WTC11 (cell line): ENCODE data around the gene SLC35F1. TPM values are rescaled to one million over a fixed set of nuclear protein-coding genes. Genes with fewer than 3 reads are reported as not detected.
A peak's percentile ranks its signal among the peaks of the same experiment; 100 is the strongest.

ENCODE experiments used
- ATAC-seq: fragments of 200-7000 bp; cut with Tn5 transposase; 2 replicates; pipeline ENCODE4 v1.10.0; 2021; ENCODE audit warnings: mild to moderate bottlenecking, moderate library complexity
- CTCF ChIA-PET: fragments of 300-600 bp; sonication (Branson Sonifier 250); formaldehyde crosslinking; loops from one replicate; lab custom pipeline; 2021; ENCODE audit warnings: antibody characterized with exemption; lab: Charles Lee
- POLR2A ChIA-PET: fragments of 350-600 bp; sonication (Branson Sonifier 250); formaldehyde crosslinking; loops from one replicate; lab custom pipeline; 2021; ENCODE audit warnings: antibody characterized with exemption; lab: Charles Lee
- DNase-seq: peaks from one replicate; pipeline ENCODE4 v3.0.0; 2021; ENCODE audit warnings: low spot score
- H3K27ac Mint-ChIP-seq: 2 replicates; pipeline ENCODE4 v1.8.0; 2021; ENCODE audit warnings: mixed read lengths
- H3K27me3 Mint-ChIP-seq: 2 replicates; pipeline ENCODE4 v1.8.0; 2021; ENCODE audit warnings: low read depth, mild to moderate bottlenecking, moderate library complexity, mixed read lengths
- H3K36me3 Mint-ChIP-seq: 2 replicates; pipeline ENCODE4 v1.8.0; 2021; ENCODE audit warnings: mixed read lengths
- H3K4me1 Mint-ChIP-seq: 2 replicates; pipeline ENCODE4 v1.8.0; 2022; ENCODE audit warnings: mixed read lengths
- H3K4me3 Mint-ChIP-seq: 2 replicates; pipeline ENCODE4 v1.8.0; 2021; ENCODE audit warnings: mild to moderate bottlenecking, moderate library complexity, mixed read lengths
- H3K9me3 Mint-ChIP-seq: 2 replicates; pipeline ENCODE4 v1.8.0; 2021; ENCODE audit warnings: mixed read lengths
- CBFB ChIP-seq: sonication (generic); formaldehyde crosslinking; IDR thresholded peaks from 2 replicates; pipeline ENCODE4 v1.8.1; 2022; ENCODE audit warnings: mild to moderate bottlenecking, low read depth, missing genetic modification reagents
- CREB1 ChIP-seq: sonication (generic); formaldehyde crosslinking; IDR thresholded peaks from 2 replicates; pipeline ENCODE4 v1.8.0; 2023; ENCODE audit warnings: mild to moderate bottlenecking, missing genetic modification reagents
- CTCF ChIP-seq: fragments of 200-600 bp; IDR thresholded peaks from 2 replicates; pipeline ENCODE4 v1.8.0; 2022; ENCODE audit warnings: antibody characterized with exemption
- ERG ChIP-seq: fragments of 250-450 bp; sonication (Bioruptor Pico); IDR thresholded peaks from 2 replicates; pipeline ENCODE4 v1.8.0; 2021; ENCODE audit warnings: mild to moderate bottlenecking
- FOXJ3 ChIP-seq: sonication (generic); formaldehyde crosslinking; IDR thresholded peaks from 2 replicates; pipeline ENCODE4 v1.9.0; 2021; ENCODE audit warnings: missing genetic modification reagents, mild to moderate bottlenecking, borderline replicate concordance
- GABPB1 ChIP-seq: sonication (generic); formaldehyde crosslinking; IDR thresholded peaks from 2 replicates; pipeline ENCODE4 v1.8.1; 2023; ENCODE audit warnings: mild to moderate bottlenecking, missing genetic modification reagents
- JAZF1 ChIP-seq: fragments of 250-450 bp; sonication (Bioruptor Pico); IDR thresholded peaks from 2 replicates; pipeline ENCODE4 v1.9.0; 2021; ENCODE audit warnings: moderate library complexity, mild to moderate bottlenecking, inconsistent platforms
- NR1H2 ChIP-seq: sonication (generic); formaldehyde crosslinking; IDR thresholded peaks from 2 replicates; pipeline ENCODE4 v1.9.0; 2021; ENCODE audit warnings: mild to moderate bottlenecking, moderate library complexity, missing genetic modification reagents
- OVOL2 ChIP-seq: fragments of 250-450 bp; sonication (Bioruptor Pico); IDR thresholded peaks from 2 replicates; pipeline ENCODE4 v1.9.0; 2021; ENCODE audit warnings: mild to moderate bottlenecking, borderline replicate concordance
- PREB ChIP-seq: sonication (generic); formaldehyde crosslinking; IDR thresholded peaks from 2 replicates; pipeline ENCODE4 v1.8.1; 2022; ENCODE audit warnings: mild to moderate bottlenecking, missing genetic modification reagents, moderate library complexity, borderline replicate concordance
- SP1 ChIP-seq: sonication (generic); formaldehyde crosslinking; conservative IDR thresholded peaks from 2 replicates; pipeline ENCODE4 v1.8.1; 2022; ENCODE audit warnings: missing genetic modification reagents
- ZBTB43 ChIP-seq: sonication (generic); formaldehyde crosslinking; IDR thresholded peaks from 2 replicates; pipeline ENCODE4 v1.8.1; 2023; ENCODE audit warnings: mild to moderate bottlenecking, missing genetic modification reagents
- ZNF263 ChIP-seq: sonication (generic); formaldehyde crosslinking; IDR thresholded peaks from 2 replicates; pipeline ENCODE4 v1.8.1; 2022; ENCODE audit warnings: low read depth, mild to moderate bottlenecking, moderate library complexity, missing genetic modification reagents
- total RNA-seq: library from RNA; stranded (reverse); gene quantifications from 3 replicates; pipeline ENCODE4 v1.2.3, GENCODE V29; 2021
- TF ChIP-seq, protein P1 (sequence below): sonication (generic); formaldehyde crosslinking; IDR thresholded peaks from 2 replicates; pipeline ENCODE4 v1.8.1; 2023; ENCODE audit warnings: mild to moderate bottlenecking, missing genetic modification reagents

Gene SLC35F1
- total RNA-seq, 1 experiment from 2014 or later, result 11.0 TPM

- TF ChIP-seq, protein P1, sequence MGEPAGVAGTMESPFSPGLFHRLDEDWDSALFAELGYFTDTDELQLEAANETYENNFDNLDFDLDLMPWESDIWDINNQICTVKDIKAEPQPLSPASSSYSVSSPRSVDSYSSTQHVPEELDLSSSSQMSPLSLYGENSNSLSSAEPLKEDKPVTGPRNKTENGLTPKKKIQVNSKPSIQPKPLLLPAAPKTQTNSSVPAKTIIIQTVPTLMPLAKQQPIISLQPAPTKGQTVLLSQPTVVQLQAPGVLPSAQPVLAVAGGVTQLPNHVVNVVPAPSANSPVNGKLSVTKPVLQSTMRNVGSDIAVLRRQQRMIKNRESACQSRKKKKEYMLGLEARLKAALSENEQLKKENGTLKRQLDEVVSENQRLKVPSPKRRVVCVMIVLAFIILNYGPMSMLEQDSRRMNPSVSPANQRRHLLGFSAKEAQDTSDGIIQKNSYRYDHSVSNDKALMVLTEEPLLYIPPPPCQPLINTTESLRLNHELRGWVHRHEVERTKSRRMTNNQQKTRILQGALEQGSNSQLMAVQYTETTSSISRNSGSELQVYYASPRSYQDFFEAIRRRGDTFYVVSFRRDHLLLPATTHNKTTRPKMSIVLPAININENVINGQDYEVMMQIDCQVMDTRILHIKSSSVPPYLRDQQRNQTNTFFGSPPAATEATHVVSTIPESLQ (CRISPR knock-in tag), result no peak
- TF ChIP-seq JAZF1, result no peak
- TF ChIP-seq SP1 (CRISPR knock-in tag), result no peak
- no peak for TF ChIP-seq OVOL2 (CRISPR knock-in tag)
- TF ChIP-seq GABPB1 (CRISPR knock-in tag), result no peak
- TF ChIP-seq NR1H2 (CRISPR knock-in tag), result no peak
- no peak for TF ChIP-seq FOXJ3 (CRISPR knock-in tag)
Measured at GRCh38 chr6:118304321-118304720, 397.3 kb downstream of the SLC35F1 start (continued).

DNA sequence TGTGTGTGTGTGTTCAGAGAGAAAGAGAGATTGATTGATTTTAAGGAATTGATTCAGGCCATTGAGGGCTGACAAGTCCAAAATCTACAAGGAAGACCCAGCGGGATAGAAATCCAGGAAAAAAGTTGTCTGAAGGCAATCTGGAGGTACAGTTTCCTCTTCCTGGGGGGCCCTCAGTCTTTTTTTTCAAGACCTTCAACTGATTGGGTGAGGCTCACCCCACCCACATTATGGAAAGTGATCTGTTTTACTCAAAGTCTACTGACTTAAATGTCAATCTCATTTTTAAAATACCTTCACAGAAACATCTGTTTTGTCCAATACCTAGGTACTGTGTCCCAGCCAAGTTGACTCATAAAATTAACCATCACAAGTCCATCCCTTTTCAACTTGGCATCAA, 398.0 kb downstream of the SLC35F1 start:
- H3K4me1 Mint-ChIP-seq, result peaks cover 18% of the 10 kb centered on the region
- H3K9me3 Mint-ChIP-seq, result 0 out of 2 replicates have a peak, but pooled peaks cover 3% of the 10 kb centered on the region
- ATAC-seq (no peak), DNase-seq (no peak)
- no peaks in the 10 kb centered on the region for H3K36me3 Mint-ChIP-seq
- no peaks in the 10 kb centered on the region for H3K27me3 Mint-ChIP-seq
- H3K4me3 Mint-ChIP-seq, result no peak overlapping the region
- H3K27ac Mint-ChIP-seq, result no peak overlapping the region
- ChIA-PET CTCF (no interaction called here), POLR2A (no interaction called here)
- no peak for TF ChIP-seq JAZF1

DNA sequence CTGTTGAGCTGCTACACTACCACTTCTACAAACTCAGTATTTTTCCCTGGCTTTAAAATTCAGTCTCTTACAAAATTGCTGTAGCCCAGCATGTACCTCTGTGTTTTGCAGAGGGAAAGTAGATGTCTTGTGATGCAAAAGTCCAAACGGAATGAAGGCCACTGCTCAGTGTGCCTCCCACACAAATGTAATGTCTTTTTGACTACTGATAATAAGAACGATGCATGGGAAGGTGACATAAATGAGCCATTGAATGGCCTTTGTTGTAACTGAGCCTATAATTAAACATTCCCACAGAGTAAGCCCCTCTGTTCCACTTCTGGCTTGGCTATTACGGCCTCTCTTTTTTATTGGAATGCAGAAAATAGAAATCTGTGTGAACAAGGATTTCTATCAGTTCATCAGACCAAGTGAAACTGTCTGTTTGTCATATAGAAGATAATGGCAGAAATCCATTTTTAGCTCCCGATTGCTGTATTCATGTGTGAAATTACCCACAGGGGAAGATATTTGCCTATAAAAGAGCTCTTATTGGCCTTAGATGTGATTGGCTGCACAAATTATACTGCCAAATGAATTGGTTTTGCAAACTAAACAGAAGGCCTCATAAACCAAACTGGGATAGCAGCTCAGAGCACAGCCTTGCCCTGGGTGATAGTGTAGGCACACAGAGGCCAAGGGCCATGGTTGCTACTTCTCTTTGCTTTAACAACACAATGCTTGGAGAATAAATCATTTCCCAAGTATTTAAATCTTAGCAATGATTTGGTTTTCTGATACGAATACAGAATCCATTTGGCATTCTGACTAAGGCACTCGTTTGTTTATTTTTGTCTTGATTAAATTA, 399.6 kb downstream of the SLC35F1 start:
- POLR2A ChIA-PET, result no interaction called here
- no peak for DNase-seq
- Mint-ChIP-seq H3K9me3 (0 out of 2 replicates have a peak, but pooled peaks cover 3% of the 10 kb centered on the region), H3K4me3 (no peak overlapping the region), H3K27ac (peak overlapping the region; percentile 34), H3K36me3 (no peaks in the 10 kb centered on the region), H3K27me3 (no peaks in the 10 kb centered on the region), H3K4me1 (peaks cover 18% of the 10 kb centered on the region)
- TF ChIP-seq PREB (CRISPR knock-in tag) (no peak), ZBTB43 (CRISPR knock-in tag) (no peak), CREB1 (no peak), ERG (no peak), CTCF (no peak), CBFB (no peak), ZNF263 (CRISPR knock-in tag) (no peak)
- CTCF ChIA-PET, result interaction anchor here (1.1 kb wide), 1 partner anchor 20 kb away, joined by 3 read pairs; no protein-coding TSS in a partner anchor
- peak; percentile 53; the same call in 1 of the 2 replicates for ATAC-seq
